IPS-18a (cell line): ENCODE measurements around the gene PMF1.

ENCODE experiments used
- H3K27ac ChIP-seq: one replicate; pipeline ENCODE4 v1.5.1; 2013; ENCODE audit warnings: low read length
- H3K27me3 ChIP-seq: one replicate; pipeline ENCODE4 v1.6.1; 2013; ENCODE audit warnings: mild to moderate bottlenecking, low read length; ENCODE audit not compliant: control insufficient read depth, insufficient read depth
- H3K36me3 ChIP-seq: one replicate; pipeline ENCODE4 v1.6.1; 2013; ENCODE audit warnings: low read depth, low read length; ENCODE audit not compliant: control insufficient read depth
- H3K4me1 ChIP-seq: one replicate; pipeline ENCODE4 v1.6.1; 2013; ENCODE audit warnings: low read depth, low read length; ENCODE audit not compliant: control insufficient read depth
- H3K4me3 ChIP-seq: one replicate; pipeline ENCODE4 v1.5.1; 2013; ENCODE audit warnings: low read length
- H3K9ac ChIP-seq: one replicate; pipeline ENCODE4 v1.6.1; 2013; ENCODE audit warnings: mild to moderate bottlenecking, low read length, moderate library complexity
- H3K9me3 ChIP-seq: one replicate; pipeline ENCODE4 v1.6.1; 2013; ENCODE audit warnings: low read depth, low read length; ENCODE audit not compliant: control insufficient read depth

PMF1 gene

GRCh38 chr1:156226116-156226538, 13.3 kb downstream of the PMF1 start:
- Histone ChIP-seq H3K27me3 (no peaks in the 10 kb centered on the region), H3K9ac (no peak overlapping the region), H3K4me3 (no peak overlapping the region), H3K36me3 (peaks cover 38% of the 10 kb centered on the region), H3K4me1 (no peaks in the 10 kb centered on the region), H3K27ac (no peak overlapping the region), H3K9me3 (no peaks in the 10 kb centered on the region)

- H3K9ac ChIP-seq: no peak overlapping the region
- H3K9me3 ChIP-seq: no peaks in the 10 kb centered on the region
- H3K27me3 ChIP-seq: no peaks in the 10 kb centered on the region
- no peak overlapping the region for H3K4me3 ChIP-seq
- H3K4me1 ChIP-seq: no peaks in the 10 kb centered on the region
- peaks cover 32% of the 10 kb centered on the region for H3K36me3 ChIP-seq
- no peak overlapping the region for H3K27ac ChIP-seq
Observed at GRCh38 chr1:156226782-156227181, 14.0 kb downstream of the PMF1 start.

GRCh38 chr1:156228501-156228900, 15.7 kb downstream of the PMF1 start:
- Histone ChIP-seq H3K4me3 (no peak overlapping the region), H3K4me1 (no peaks in the 10 kb centered on the region), H3K9me3 (no peaks in the 10 kb centered on the region), H3K9ac (no peak overlapping the region), H3K27ac (no peak overlapping the region), H3K27me3 (no peaks in the 10 kb centered on the region), H3K36me3 (peaks cover 22% of the 10 kb centered on the region)

GRCh38 chr1:156229809-156230472, 17.1 kb downstream of the PMF1 start:
- H3K9ac ChIP-seq: no peak overlapping the region
- no peak overlapping the region for H3K27ac ChIP-seq
- peaks cover 25% of the 10 kb centered on the region for H3K36me3 ChIP-seq
- no peaks in the 10 kb centered on the region for H3K27me3 ChIP-seq
- no peak overlapping the region for H3K4me3 ChIP-seq
- no peaks in the 10 kb centered on the region for H3K4me1 ChIP-seq
- no peaks in the 10 kb centered on the region for H3K9me3 ChIP-seq

GRCh38 chr1:156230473-156230837, 17.6 kb downstream of the PMF1 start:
- Histone ChIP-seq H3K27me3 (no peaks in the 10 kb centered on the region), H3K9me3 (no peaks in the 10 kb centered on the region), H3K4me1 (no peaks in the 10 kb centered on the region), H3K4me3 (no peak overlapping the region), H3K27ac (no peak overlapping the region), H3K36me3 (peaks cover 25% of the 10 kb centered on the region), H3K9ac (no peak overlapping the region)

- H3K9ac ChIP-seq: no peak overlapping the region
- no peak overlapping the region for H3K4me3 ChIP-seq
- H3K9me3 ChIP-seq: no peaks in the 10 kb centered on the region
- peaks cover 34% of the 10 kb centered on the region for H3K36me3 ChIP-seq
- H3K27me3 ChIP-seq: no peaks in the 10 kb centered on the region
- H3K27ac ChIP-seq: no peak overlapping the region
- H3K4me1 ChIP-seq: no peaks in the 10 kb centered on the region
Observed at GRCh38 chr1:156232201-156232894, 19.5 kb downstream of the PMF1 start.

- Histone ChIP-seq H3K4me1 (no peaks in the 10 kb centered on the region), H3K9ac (no peak overlapping the region), H3K27me3 (no peaks in the 10 kb centered on the region), H3K9me3 (no peaks in the 10 kb centered on the region), H3K27ac (no peak overlapping the region), H3K36me3 (peaks cover 40% of the 10 kb centered on the region), H3K4me3 (no peak overlapping the region)
Observed at GRCh38 chr1:156233426-156234127, 20.8 kb downstream of the PMF1 start.

- Histone ChIP-seq H3K4me1 (no peaks in the 10 kb centered on the region), H3K27ac (no peak overlapping the region), H3K36me3 (peaks cover 45% of the 10 kb centered on the region), H3K9ac (no peak overlapping the region), H3K9me3 (no peaks in the 10 kb centered on the region), H3K27me3 (no peaks in the 10 kb centered on the region), H3K4me3 (no peak overlapping the region)
Observed at GRCh38 chr1:156236164-156236563, 23.4 kb downstream of the PMF1 start.

- no peaks in the 10 kb centered on the region for H3K27me3 ChIP-seq
- no peak overlapping the region for H3K4me3 ChIP-seq
- peaks cover 43% of the 10 kb centered on the region for H3K36me3 ChIP-seq
- no peak overlapping the region for H3K9ac ChIP-seq
- no peak overlapping the region for H3K27ac ChIP-seq
- no peaks in the 10 kb centered on the region for H3K9me3 ChIP-seq
- H3K4me1 ChIP-seq: no peaks in the 10 kb centered on the region
Observed at GRCh38 chr1:156238248-156238647, 25.4 kb downstream of the PMF1 start.

GRCh38 chr1:156241311-156241811, 28.6 kb downstream of the PMF1 start:
- Histone ChIP-seq H3K4me3 (no peak overlapping the region), H3K9ac (no peak overlapping the region), H3K27ac (no peak overlapping the region), H3K36me3 (peaks cover 25% of the 10 kb centered on the region), H3K9me3 (no peaks in the 10 kb centered on the region), H3K27me3 (no peaks in the 10 kb centered on the region), H3K4me1 (no peaks in the 10 kb centered on the region)

- no peak within 1 kb of the TSS for H3K9ac ChIP-seq
- no peak within 1 kb of the TSS for H3K27ac ChIP-seq
- no peaks in the 10 kb centered on the region for H3K9me3 ChIP-seq
- no peaks in the 10 kb centered on the region for H3K27me3 ChIP-seq
- H3K4me3 ChIP-seq: no peak within 1 kb of the TSS
- peaks cover 20% of the 10 kb centered on the region for H3K36me3 ChIP-seq
- H3K4me1 ChIP-seq: no peaks in the 10 kb centered on the region
Observed at GRCh38 chr1:156241926-156242325, 29.1 kb downstream of the PMF1 start, which contains the start of gene BGLAP. Gene BGLAP (plus strand): TSS chr1:156242184. CDS start chr1:156242232, 48 bp downstream.
